Aorta (tissue), 5 donors: ENCODE measurements around the gene PEX14. TPM values are rescaled to one million over a fixed set of nuclear protein-coding genes. Genes with fewer than 3 reads are reported as not detected.

Experiments used
- ATAC-seq: fragments of 200-7000 bp; cut with Tn5 transposase; one replicate; pipeline ENCODE4 v1.9.1; 2022; ENCODE audit warnings: moderate library complexity; ENCODE audit not compliant: low FRiP score
- DNase-seq, 2 donors: peaks; one replicate each; pipeline ENCODE4 v3.0.0-alpha.2; 2020
- H3K27ac ChIP-seq, 2 donors: one replicate each; pipeline ENCODE4 v1.5.1; 2013; ENCODE audit warnings: low read length in 2 of 2, mild to moderate bottlenecking in 2 of 2, moderate library complexity in 2 of 2, control low read depth in 1 of 2, inconsistent platforms in 1 of 2, low read depth in 1 of 2
- H3K27me3 ChIP-seq, 2 donors: one replicate each; pipeline ENCODE4 v1.6.1; 2013; ENCODE audit warnings: control low read depth in 1 of 2, low read length in 1 of 2, mild to moderate bottlenecking in 1 of 2, moderate library complexity in 1 of 2; ENCODE audit not compliant: insufficient read depth in 2 of 2, control insufficient read depth in 1 of 2
- H3K36me3 ChIP-seq, 2 donors: one replicate each; pipeline ENCODE4 v1.6.1; 2013; ENCODE audit warnings: control low read depth in 1 of 2, low read length in 1 of 2, mild to moderate bottlenecking in 1 of 2; ENCODE audit not compliant: insufficient read depth in 2 of 2, control insufficient read depth in 1 of 2
- H3K4me1 ChIP-seq, 2 donors: one replicate each; pipeline ENCODE4 v1.6.1; 2013; ENCODE audit warnings: low read length in 2 of 2, control low read depth in 1 of 2, mild to moderate bottlenecking in 1 of 2, moderate library complexity in 1 of 2; ENCODE audit not compliant: insufficient read depth in 2 of 2, control insufficient read depth in 1 of 2
- H3K4me3 ChIP-seq, 2 donors: one replicate each; pipeline ENCODE4 v1.5.1; 2013; ENCODE audit warnings: low read length in 2 of 2, control low read depth in 1 of 2, mild to moderate bottlenecking in 1 of 2
- H3K9me3 ChIP-seq: one replicate; pipeline ENCODE4 v1.6.1; 2013; ENCODE audit warnings: mild to moderate bottlenecking, low read length; ENCODE audit not compliant: control insufficient read depth
- WGBS, 2 donors: extraction: QIAGEN DNeasy Blood & Tissue Kit; methylation state at CpG; one replicate each; pipeline ENCODE4 v1.1.7; 2013; 5-methylcytosine and 5-hydroxymethylcytosine counted together
- intact Hi-C, 2 donors: fragments of 100-400 bp; cut with DNase I; formaldehyde crosslinking; loops; one replicate each; pipeline versions ENCODE4 v1.14.2 to v1.15.0; 2022
- polyA plus RNA-seq, 2 donors: library from polyadenylated mRNA; stranded (reverse); fragments of 200-250 nt; gene quantifications; one replicate each; pipeline ENCODE4 v1.2.3, GENCODE V29; 2013
- total RNA-seq, 2 donors: library from RNA; stranded (reverse); fragmentation: NEBNext Ultra II Directional; extraction: Animal tissue kit (Norgen Biotek cat#: 25700); gene quantifications; one replicate each; pipeline ENCODE4 v1.2.1, GENCODE V29; 2021
- donor health status: healthy with polysubstance abuse.
- donor health status: Bipolar disorder and iron deficiency.
- donor health status: DM: no; HTN: no; CAD: no.
- donor health status: DM: no; HTN: no; CAD: no.
- donor health status: DM: yes; HTN: yes; CAD: no.

PEX14 gene
- total and polyA plus RNA-seq, 4 donors: 4.5 to 16.9 (median 14.4) TPM

GRCh38 chr1:10592373-10592772 lies 117.6 kb downstream of the PEX14 start:
- no peak for ATAC-seq
- intact Hi-C loops: no loop called here
- Histone ChIP-seq H3K27me3 (no peaks in the 10 kb centered on the region), H3K36me3 (no peaks in the 10 kb centered on the region), H3K27ac (no peak overlapping the region), H3K9me3 (no peaks in the 10 kb centered on the region), H3K4me1 (no peaks in the 10 kb centered on the region), H3K4me3 (no peak overlapping the region)
- DNase-seq: no peak
- 62 to 65% methylated on average over 5 of the region's 5 CpGs for WGBS, 2 donors

GRCh38 chr1:10593750-10594149 lies 119.0 kb downstream of the PEX14 start:
- H3K36me3 ChIP-seq: no peaks in the 10 kb centered on the region
- DNase-seq (no peak), ATAC-seq (no peak)
- H3K4me3 ChIP-seq: no peak overlapping the region
- no peaks in the 10 kb centered on the region for H3K27me3 ChIP-seq
- H3K9me3 ChIP-seq: no peaks in the 10 kb centered on the region
- H3K4me1 ChIP-seq: no peaks in the 10 kb centered on the region
- intact Hi-C loops: no loop called here
- no peak overlapping the region for H3K27ac ChIP-seq
- WGBS, 2 donors: 95 to 96% methylated on average over 11 of the region's 11 CpGs

GRCh38 chr1:10594595-10595223 lies 120.0 kb downstream of the PEX14 start:
- Histone ChIP-seq H3K4me1 (no peaks in the 10 kb centered on the region), H3K27ac (no peak overlapping the region), H3K4me3 (no peak overlapping the region), H3K9me3 (no peaks in the 10 kb centered on the region), H3K27me3 (no peaks in the 10 kb centered on the region), H3K36me3 (no peaks in the 10 kb centered on the region)
- 82 to 86% methylated on average over 9 of the region's 9 CpGs for WGBS, 2 donors
- DNase-seq (no peak), ATAC-seq (no peak)
- intact Hi-C loops: no loop called here

GRCh38 chr1:10596780-10597179 lies 122.0 kb downstream of the PEX14 start:
- Histone ChIP-seq H3K9me3 (no peaks in the 10 kb centered on the region), H3K4me1 (no peaks in the 10 kb centered on the region), H3K4me3 (no peak overlapping the region), H3K27ac (no peak overlapping the region), H3K36me3 (no peaks in the 10 kb centered on the region), H3K27me3 (no peaks in the 10 kb centered on the region)
- 24 to 37% methylated on average over 6 of the region's 6 CpGs for WGBS, 2 donors
- intact Hi-C loops: no loop called here
- DNase-seq: no peak
- ATAC-seq: no peak

GRCh38 chr1:10597492-10598388 lies 123.0 kb downstream of the PEX14 start:
- intact Hi-C loops: no loop called here
- Histone ChIP-seq H3K27me3 (no peaks in the 10 kb centered on the region), H3K27ac (no peak overlapping the region), H3K4me1 (no peaks in the 10 kb centered on the region), H3K4me3 (no peak overlapping the region), H3K9me3 (no peaks in the 10 kb centered on the region), H3K36me3 (no peaks in the 10 kb centered on the region)
- ATAC-seq (no peak), DNase-seq (no peak)
- 90 to 94% methylated on average over 13 of the region's 13 CpGs for WGBS, 2 donors

- no peaks in the 10 kb centered on the region for H3K36me3 ChIP-seq
- no peak for DNase-seq
- H3K4me1 ChIP-seq: no peaks in the 10 kb centered on the region
- H3K27me3 ChIP-seq: no peaks in the 10 kb centered on the region
- H3K27ac ChIP-seq: no peak overlapping the region
- H3K4me3 ChIP-seq: no peak overlapping the region
- H3K9me3 ChIP-seq: no peaks in the 10 kb centered on the region
- ATAC-seq: no peak
- WGBS, 2 donors: 76 to 79% methylated on average over 6 of the region's 6 CpGs
- intact Hi-C loops: no loop called here
These were observed 123.6 kb downstream of the PEX14 start for GRCh38 chr1:10598389-10598702.

- 77 to 79% methylated on average over 6 of the region's 6 CpGs for WGBS, 2 donors
- intact Hi-C loops: no loop called here
- Histone ChIP-seq H3K9me3 (no peaks in the 10 kb centered on the region), H3K4me3 (no peak overlapping the region), H3K36me3 (no peaks in the 10 kb centered on the region), H3K27ac (no peak overlapping the region), H3K27me3 (no peaks in the 10 kb centered on the region), H3K4me1 (no peaks in the 10 kb centered on the region)
- DNase-seq: no peak
- ATAC-seq: no peak
These were observed 124.6 kb downstream of the PEX14 start for GRCh38 chr1:10599194-10599861.

- 92% methylated on average over 6 of the region's 6 CpGs for WGBS, 2 donors
- Histone ChIP-seq H3K4me3 (no peak overlapping the region), H3K27ac (no peak overlapping the region), H3K36me3 (no peaks in the 10 kb centered on the region), H3K27me3 (no peaks in the 10 kb centered on the region), H3K4me1 (no peaks in the 10 kb centered on the region), H3K9me3 (no peaks in the 10 kb centered on the region)
- intact Hi-C loops: no loop called here
- ATAC-seq: no peak
- no peak for DNase-seq
These were observed 126.8 kb downstream of the PEX14 start for GRCh38 chr1:10601342-10602070.
